Neural progenitor cell (in vitro differentiated cells): ENCODE measurements around the gene DISP1. TPM values are rescaled to one million over a fixed set of nuclear protein-coding genes. Genes with fewer than 3 reads are reported as not detected.

Experiments used
- DNase-seq: peaks from one replicate; pipeline ENCODE4 v3.0.0-alpha.2; 2016; ENCODE audit warnings: low spot score
- H2AFZ ChIP-seq: fragments of 200-600 bp; sonication (generic); replicated peaks from 2 replicates; pipeline ENCODE4 v1.6.1; 2016; ENCODE audit warnings: antibody characterized with exemption
- H3F3A ChIP-seq: fragments of 200-600 bp; sonication (generic); 2 replicates; pipeline ENCODE4 v1.6.1; 2016; ENCODE audit warnings: antibody characterized with exemption, low read depth
- H3K27ac ChIP-seq: fragments of 200-600 bp; sonication (generic); 2 replicates; pipeline ENCODE4 v1.5.1; 2016; ENCODE audit warnings: mild to moderate bottlenecking
- H3K27me3 ChIP-seq: fragments of 200-600 bp; sonication (generic); 2 replicates; pipeline ENCODE4 v1.6.1; 2016; ENCODE audit warnings: mild to moderate bottlenecking, moderate library complexity
- H3K36me3 ChIP-seq: fragments of 200-600 bp; sonication (generic); 2 replicates; pipeline ENCODE4 v1.5.1; 2016
- H3K4me1 ChIP-seq: fragments of 200-600 bp; sonication (generic); 2 replicates; pipeline ENCODE4 v1.6.1; 2016; ENCODE audit warnings: mixed run types
- H3K4me2 ChIP-seq: fragments of 200-600 bp; sonication (generic); 2 replicates; pipeline ENCODE4 v1.6.1; 2016
- H3K4me3 ChIP-seq: fragments of 200-600 bp; sonication (generic); 2 replicates; pipeline ENCODE4 v1.5.1; 2016
- H3K79me2 ChIP-seq: fragments of 200-600 bp; sonication (generic); 2 replicates; pipeline ENCODE4 v1.6.1; 2016; ENCODE audit warnings: low read depth
- H3K9ac ChIP-seq: fragments of 200-600 bp; sonication (generic); 2 replicates; pipeline ENCODE4 v1.6.1; 2016
- H3K9me3 ChIP-seq: fragments of 200-600 bp; sonication (generic); 2 replicates; pipeline ENCODE4 v1.5.1; 2016; ENCODE audit warnings: low read depth
- H4K20me1 ChIP-seq: fragments of 200-600 bp; sonication (generic); 2 replicates; pipeline ENCODE4 v1.6.1; 2016; ENCODE audit warnings: low read depth
- H3K27ac Mint-ChIP-seq: 3 replicates; pipeline ENCODE4 v1.8.0; 2021; ENCODE audit warnings: mixed read lengths
- H3K27me3 Mint-ChIP-seq: 2 replicates; pipeline ENCODE4 v1.8.0; 2022; ENCODE audit warnings: low read depth, mild to moderate bottlenecking, inconsistent platforms, moderate library complexity, mixed read lengths; ENCODE audit not compliant: insufficient read depth
- H3K36me3 Mint-ChIP-seq: 3 replicates; pipeline ENCODE4 v1.8.0; 2021; ENCODE audit warnings: mixed read lengths
- H3K4me1 Mint-ChIP-seq: 3 replicates; pipeline ENCODE4 v1.8.0; 2021; ENCODE audit warnings: mixed read lengths
- H3K4me3 Mint-ChIP-seq: 3 replicates; pipeline ENCODE4 v1.8.0; 2021; ENCODE audit warnings: mild to moderate bottlenecking, moderate library complexity, mixed read lengths
- H3K9me3 Mint-ChIP-seq: 3 replicates; pipeline ENCODE4 v1.8.0; 2020; ENCODE audit warnings: mixed read lengths
- EZH2 ChIP-seq: fragments of 200-600 bp; sonication (generic); IDR thresholded peaks from 2 replicates; pipeline ENCODE4 v1.6.1; 2017; ENCODE audit warnings: antibody characterized with exemption, mild to moderate bottlenecking, moderate library complexity
- EZH2phosphoT487 ChIP-seq: fragments of 200-600 bp; sonication (generic); IDR thresholded peaks from 2 replicates; pipeline ENCODE4 v1.6.1; 2017; ENCODE audit warnings: antibody characterized with exemption
- total RNA-seq: library from RNA; depleted of rRNA; stranded (reverse); fragments of >200 nt; gene quantifications from 2 replicates; pipeline ENCODE4 v1.2.3, GENCODE V29; 2015; ENCODE audit warnings: low replicate concordance
- TF ChIP-seq, protein P1 (sequence below): fragments of 200-600 bp; sonication (generic); IDR thresholded peaks from 2 replicates; pipeline ENCODE4 v1.5.1; 2017; ENCODE audit warnings: antibody characterized with exemption, mild to moderate bottlenecking

DISP1 gene
- total RNA-seq, 1 donor from 2014 or later = 6.5 TPM

DNA sequence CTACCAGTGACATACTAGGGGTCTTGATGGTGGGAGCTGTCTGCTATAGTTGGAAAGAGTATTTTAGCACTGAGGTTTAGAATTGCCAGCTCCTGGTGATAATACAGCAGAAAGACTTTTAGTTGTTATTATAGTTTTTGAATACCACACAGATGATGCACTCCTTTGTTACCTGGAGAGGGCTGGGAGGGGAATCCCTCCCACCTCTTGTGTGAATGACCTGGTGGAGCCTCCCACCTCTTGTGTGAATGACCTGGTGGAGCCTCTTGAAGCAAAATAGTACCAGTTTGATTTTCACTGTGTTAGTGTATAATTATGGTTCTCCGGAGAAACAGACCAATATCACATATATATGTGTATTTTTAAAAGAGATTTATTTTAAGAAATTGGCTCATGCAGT lies 3.3 kb downstream of the DISP1 start:
- no peak overlapping the region for H3K4me3 Mint-ChIP-seq

DNA sequence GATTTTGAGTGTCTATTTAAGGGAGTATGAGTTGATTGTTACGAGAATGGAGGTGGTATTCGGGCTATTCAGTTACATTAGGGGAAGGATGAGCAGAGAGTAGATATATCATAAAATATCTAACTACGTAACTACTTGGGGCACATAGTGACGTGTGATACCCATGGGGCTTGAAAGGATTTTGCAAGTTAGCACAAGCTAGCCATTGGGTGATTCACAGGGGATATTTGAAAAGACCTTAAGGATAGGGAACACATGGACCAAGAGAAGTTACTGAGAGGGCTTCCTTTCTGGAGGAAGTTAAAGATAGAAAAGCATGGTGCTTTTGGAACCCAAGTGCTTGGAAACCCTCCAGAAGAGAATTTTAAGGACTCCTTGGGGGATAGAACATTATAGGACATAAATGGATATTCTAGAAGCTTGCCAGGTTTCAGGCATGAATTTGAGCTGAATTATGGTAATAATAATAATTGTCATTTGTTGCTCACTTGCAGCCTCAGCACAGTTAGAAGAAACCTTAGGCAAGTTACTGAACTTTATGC lies 5.4 kb downstream of the DISP1 start:
- Histone ChIP-seq H3K27ac (no peak overlapping the region), H3K4me2 (no peak overlapping the region), H3K4me1 (peaks cover 21% of the 10 kb centered on the region), H3K9ac (no peak overlapping the region), H4K20me1 (no peaks in the 10 kb centered on the region), H3F3A (peaks cover 8% of the 10 kb centered on the region), H3K36me3 (no peaks in the 10 kb centered on the region), H3K9me3 (no peaks in the 10 kb centered on the region), H3K4me3 (no peak overlapping the region), H2AFZ (no peak overlapping the region), H3K79me2 (peaks cover 90% of the 10 kb centered on the region), H3K27me3 (no peaks in the 10 kb centered on the region)
- H3K4me3 Mint-ChIP-seq = no peak overlapping the region
- no peaks in the 10 kb centered on the region for H3K27me3 Mint-ChIP-seq
- TF ChIP-seq EZH2phosphoT487 (no peak), EZH2 (no peak)
- TF ChIP-seq, protein P1, sequence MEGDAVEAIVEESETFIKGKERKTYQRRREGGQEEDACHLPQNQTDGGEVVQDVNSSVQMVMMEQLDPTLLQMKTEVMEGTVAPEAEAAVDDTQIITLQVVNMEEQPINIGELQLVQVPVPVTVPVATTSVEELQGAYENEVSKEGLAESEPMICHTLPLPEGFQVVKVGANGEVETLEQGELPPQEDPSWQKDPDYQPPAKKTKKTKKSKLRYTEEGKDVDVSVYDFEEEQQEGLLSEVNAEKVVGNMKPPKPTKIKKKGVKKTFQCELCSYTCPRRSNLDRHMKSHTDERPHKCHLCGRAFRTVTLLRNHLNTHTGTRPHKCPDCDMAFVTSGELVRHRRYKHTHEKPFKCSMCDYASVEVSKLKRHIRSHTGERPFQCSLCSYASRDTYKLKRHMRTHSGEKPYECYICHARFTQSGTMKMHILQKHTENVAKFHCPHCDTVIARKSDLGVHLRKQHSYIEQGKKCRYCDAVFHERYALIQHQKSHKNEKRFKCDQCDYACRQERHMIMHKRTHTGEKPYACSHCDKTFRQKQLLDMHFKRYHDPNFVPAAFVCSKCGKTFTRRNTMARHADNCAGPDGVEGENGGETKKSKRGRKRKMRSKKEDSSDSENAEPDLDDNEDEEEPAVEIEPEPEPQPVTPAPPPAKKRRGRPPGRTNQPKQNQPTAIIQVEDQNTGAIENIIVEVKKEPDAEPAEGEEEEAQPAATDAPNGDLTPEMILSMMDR = no peak
- no peak for DNase-seq
- no peak overlapping the region for H3K27ac Mint-ChIP-seq
- H3K4me1 Mint-ChIP-seq = peaks cover 44% of the 10 kb centered on the region
- no peaks in the 10 kb centered on the region for H3K9me3 Mint-ChIP-seq
- peaks cover 4% of the 10 kb centered on the region for H3K36me3 Mint-ChIP-seq

More for the DNA sequence above, 3.3 kb downstream of the DISP1 start:
- no peaks in the 10 kb centered on the region for H4K20me1 ChIP-seq
- Mint-ChIP-seq H3K27ac (no peak overlapping the region), H3K27me3 (no peaks in the 10 kb centered on the region), H3K9me3 (no peaks in the 10 kb centered on the region), H3K36me3 (peaks cover 4% of the 10 kb centered on the region), H3K4me1 (peaks cover 38% of the 10 kb centered on the region)
- H3K27me3 ChIP-seq = no peaks in the 10 kb centered on the region
- DNase-seq = no peak
- no peaks in the 10 kb centered on the region for H3K36me3 ChIP-seq
- peaks cover 73% of the 10 kb centered on the region for H3K79me2 ChIP-seq
- H3K4me2 ChIP-seq = no peak overlapping the region
- H3K9ac ChIP-seq = no peak overlapping the region
- TF ChIP-seq EZH2 (no peak), EZH2phosphoT487 (no peak)
- TF ChIP-seq, protein P1 = no peak
- no peaks in the 10 kb centered on the region for H3K9me3 ChIP-seq
- H3K4me1 ChIP-seq = peaks cover 15% of the 10 kb centered on the region
- H3K27ac ChIP-seq = no peak overlapping the region
- H3F3A ChIP-seq = peaks cover 17% of the 10 kb centered on the region
- no peak overlapping the region for H3K4me3 ChIP-seq
- H2AFZ ChIP-seq = no peak overlapping the region

DNA sequence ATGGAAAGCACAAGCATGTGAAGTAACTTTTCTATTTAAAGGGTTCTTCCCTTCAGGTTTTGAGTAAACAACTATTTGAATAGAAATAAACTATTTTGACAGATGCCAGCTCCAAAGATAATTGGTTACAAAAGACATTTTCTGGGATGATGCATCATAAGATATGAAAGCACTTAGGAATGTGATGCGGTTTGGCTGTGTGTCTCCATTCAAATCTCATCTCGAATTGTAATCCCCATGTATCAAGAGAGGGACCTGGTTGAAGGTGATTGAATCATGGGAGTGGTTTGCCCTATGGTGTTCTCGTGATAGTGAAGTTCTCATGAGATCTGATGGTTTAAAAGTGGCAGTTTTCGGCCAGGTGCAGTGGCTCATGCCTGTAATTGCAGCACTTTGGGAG lies 6.4 kb downstream of the DISP1 start:
- Histone ChIP-seq H3K36me3 (no peaks in the 10 kb centered on the region), H3K4me3 (no peak overlapping the region), H3K4me2 (no peak overlapping the region), H3F3A (peaks cover under 1% of the 10 kb centered on the region), H3K9me3 (no peaks in the 10 kb centered on the region), H3K9ac (no peak overlapping the region), H3K79me2 (peaks cover 82% of the 10 kb centered on the region), H3K27me3 (no peaks in the 10 kb centered on the region), H2AFZ (no peak overlapping the region), H4K20me1 (no peaks in the 10 kb centered on the region), H3K4me1 (peaks cover 14% of the 10 kb centered on the region), H3K27ac (no peak overlapping the region)
- H3K4me1 Mint-ChIP-seq = peaks cover 39% of the 10 kb centered on the region
- no peak overlapping the region for H3K27ac Mint-ChIP-seq
- no peak overlapping the region for H3K4me3 Mint-ChIP-seq
- H3K9me3 Mint-ChIP-seq = no peaks in the 10 kb centered on the region
- H3K27me3 Mint-ChIP-seq = no peaks in the 10 kb centered on the region
- TF ChIP-seq, protein P1 = no peak
- TF ChIP-seq EZH2phosphoT487 (no peak), EZH2 (no peak)
- DNase-seq = no peak
- H3K36me3 Mint-ChIP-seq = peaks cover 4% of the 10 kb centered on the region
